ENCODE measurements around the gene DYNLT1. TPM values are rescaled to one million over a fixed set of nuclear protein-coding genes. Genes with fewer than 3 reads are reported as not detected.
"Not testable (repeated sequence)": the region's sequence is repeated elsewhere in the genome, so short reads cannot be mapped to it uniquely, and the experiment has no call there.

The DYNLT1 gene
- total RNA-seq, 1 donor from 2014 or later = 138 TPM

DNA sequence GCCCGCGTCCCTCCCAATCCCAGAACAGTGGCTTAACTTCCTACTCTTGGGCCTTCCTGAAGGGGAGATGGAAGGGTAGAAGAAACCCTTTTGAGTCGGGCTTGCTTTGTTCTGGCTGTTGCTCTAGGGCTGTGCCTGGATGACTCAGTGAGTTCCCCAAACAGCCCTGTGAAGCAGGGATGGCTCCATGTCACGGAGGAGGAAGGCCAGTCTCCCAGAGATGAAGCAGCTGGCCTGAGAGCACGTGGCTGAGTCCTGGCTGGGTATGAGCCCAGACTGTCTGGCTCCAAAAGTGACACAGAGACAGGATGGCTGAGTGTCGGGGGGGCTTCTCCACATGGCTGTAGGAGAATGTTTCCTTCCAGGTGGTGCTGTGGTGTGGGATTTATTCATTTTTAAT is 10.0 kb upstream of the DYNLT1 start:
- DNase-seq (ENCODE audit: extremely low spot score, unreplicated experiment) = peak; percentile 61
- no peaks in the 10 kb centered on the region for H3K27me3 Mint-ChIP-seq
- no peaks in the 10 kb centered on the region for H3K36me3 Mint-ChIP-seq
- H3K27ac Mint-ChIP-seq = no peak overlapping the region
- no peak overlapping the region for H3K4me3 Mint-ChIP-seq
- no peak for TF ChIP-seq CTCF (conservative IDR thresholded peaks at IDR 0.05)
- H3K9me3 Mint-ChIP-seq = no peaks in the 10 kb centered on the region
- peaks cover 14% of the 10 kb centered on the region for H3K4me1 Mint-ChIP-seq (ENCODE audit: unreplicated experiment)

DNA sequence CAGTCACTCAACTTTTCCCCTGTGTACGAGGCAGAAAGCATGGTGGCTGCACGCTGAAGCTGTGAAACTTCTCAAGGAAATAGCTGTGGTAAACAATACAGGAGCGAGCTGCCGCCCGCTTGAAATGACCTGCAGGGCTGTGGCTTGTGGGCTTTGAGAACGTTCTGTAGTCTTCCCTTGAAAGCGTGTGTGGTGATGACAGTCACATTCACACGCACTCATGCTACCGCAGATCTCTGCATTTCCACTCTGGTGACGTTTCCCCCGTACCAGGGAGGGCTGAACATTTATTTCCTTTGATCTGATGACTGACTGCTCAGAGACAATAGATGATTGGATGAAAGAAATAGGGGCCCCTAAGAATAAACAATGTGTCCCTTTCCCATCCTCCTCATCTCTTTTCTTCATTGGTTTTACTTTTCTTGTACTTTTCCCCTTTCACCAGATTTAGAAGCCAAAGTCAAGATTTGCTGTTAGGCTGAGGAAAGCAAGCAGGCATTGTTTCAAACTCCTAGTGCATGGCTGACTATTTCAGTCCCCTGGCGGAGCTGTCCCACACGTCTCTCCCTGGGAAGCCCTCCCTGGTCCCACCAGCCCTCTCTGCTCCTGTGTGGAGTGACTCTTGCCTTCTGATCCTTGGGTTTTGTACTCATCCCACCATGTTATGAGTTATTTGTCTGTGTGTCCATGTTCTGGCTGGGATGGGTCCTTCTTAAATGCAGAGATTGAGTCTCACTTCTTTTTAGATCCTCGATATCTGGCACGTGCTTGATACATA is 9.2 kb upstream of the DYNLT1 start:
- Mint-ChIP-seq H3K9me3 (no peaks in the 10 kb centered on the region), H3K4me1 (ENCODE audit: unreplicated experiment) (peaks cover 15% of the 10 kb centered on the region), H3K4me3 (no peak overlapping the region), H3K27me3 (no peaks in the 10 kb centered on the region), H3K27ac (no peak overlapping the region), H3K36me3 (no peaks in the 10 kb centered on the region)
- no peak for TF ChIP-seq CTCF (conservative IDR thresholded peaks at IDR 0.05)
- DNase-seq (ENCODE audit: extremely low spot score, unreplicated experiment) = peak; percentile 42

DNA sequence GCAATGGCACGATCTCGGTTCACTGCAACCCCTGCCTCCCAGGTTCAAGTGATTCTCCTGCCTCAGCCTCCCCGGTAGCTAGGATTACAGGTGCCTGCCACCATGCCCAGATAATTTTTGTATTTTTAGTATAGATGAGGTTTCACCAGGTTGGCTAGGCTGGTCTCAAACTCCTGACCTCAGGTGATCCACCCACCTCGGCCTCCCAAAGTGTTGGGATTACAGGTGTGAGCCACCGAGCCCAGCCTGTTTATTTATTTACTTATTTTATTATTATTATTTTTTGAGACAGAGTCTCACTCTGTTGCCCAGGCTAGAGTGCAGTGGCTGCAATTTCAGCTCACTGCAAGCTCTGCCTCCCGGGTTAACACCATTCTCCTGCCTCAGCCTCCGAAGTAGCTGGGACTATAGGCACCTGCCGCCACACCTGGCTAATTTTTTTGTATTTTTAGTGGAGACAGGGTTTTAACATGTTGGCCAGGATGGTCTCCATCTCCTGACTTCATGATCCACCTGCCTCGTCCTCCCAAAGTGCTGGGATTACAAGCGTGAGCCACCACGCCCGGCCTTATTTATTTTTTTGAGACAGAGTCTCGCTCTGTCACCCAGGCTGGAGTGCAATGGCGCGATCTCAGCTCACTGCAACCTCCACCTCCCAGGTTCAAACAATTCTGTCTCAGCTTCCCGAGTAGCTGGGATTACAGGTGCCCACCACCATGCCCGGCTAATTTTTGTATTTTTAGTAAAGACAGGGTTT is 7.6 kb upstream of the DYNLT1 start:
- H3K27me3 Mint-ChIP-seq, H3K36me3 Mint-ChIP-seq, H3K9me3 Mint-ChIP-seq, H3K4me3 Mint-ChIP-seq, H3K27ac Mint-ChIP-seq: not testable (repeated sequence)
- DNase-seq (ENCODE audit: extremely low spot score, unreplicated experiment) = peak; percentile 4
- H3K4me1 Mint-ChIP-seq (ENCODE audit: unreplicated experiment) = peaks cover 15% of the 10 kb centered on the region

DNA sequence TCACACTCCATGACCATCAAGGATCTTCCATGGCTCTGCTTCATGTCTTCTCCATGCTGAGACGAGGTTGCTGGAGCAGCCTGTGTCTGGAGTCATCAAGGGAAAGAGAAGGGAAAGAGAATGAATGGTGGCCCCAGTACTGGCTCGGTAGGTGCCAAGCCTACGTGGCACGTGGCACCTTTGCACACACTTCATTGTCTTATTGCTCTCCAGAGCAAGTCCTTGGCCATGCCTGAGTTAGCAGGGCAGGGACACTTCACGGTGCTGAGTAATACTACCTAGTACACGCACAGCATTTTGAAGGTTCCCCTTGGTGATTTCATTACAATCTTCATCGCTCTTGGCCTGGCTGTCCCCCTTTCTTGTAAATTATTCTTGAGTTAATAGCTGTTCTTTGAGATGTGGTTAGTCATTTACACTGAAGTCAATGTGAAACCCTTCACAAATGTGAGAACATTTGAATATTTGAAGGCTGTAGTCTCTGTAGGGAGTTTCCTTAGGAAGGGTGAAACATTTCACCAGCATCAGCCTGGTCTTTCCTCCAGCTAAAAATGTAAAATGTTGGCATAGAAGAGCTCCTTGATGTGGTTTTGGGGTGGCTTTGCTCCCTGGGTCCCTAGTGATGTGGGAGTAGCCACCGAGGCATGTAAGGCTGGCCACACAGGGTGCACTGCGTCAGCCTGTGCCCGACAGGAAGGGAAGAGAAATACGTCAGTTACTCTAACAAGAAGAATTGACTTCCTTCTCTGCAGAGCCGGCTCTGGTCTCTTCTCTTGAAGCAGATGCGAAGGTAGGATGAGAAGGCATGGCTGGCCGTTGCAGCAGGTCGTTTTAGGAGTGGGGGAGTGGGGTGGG is 5.0 kb upstream of the DYNLT1 start, which contains the start of gene SYTL3:
Gene SYTL3, plus strand, starts transcription at position 766 of the 855 bp plus-strand sequence. CDS start 13,215 bp downstream, outside the sequence.
- Mint-ChIP-seq H3K4me3 (no peak within 1 kb of the TSS), H3K27me3 (no peaks in the 10 kb centered on the region), H3K27ac (no peak within 1 kb of the TSS), H3K4me1 (ENCODE audit: unreplicated experiment) (peaks cover 25% of the 10 kb centered on the region), H3K36me3 (no peaks in the 10 kb centered on the region), H3K9me3 (no peaks in the 10 kb centered on the region)
- TF ChIP-seq CTCF (conservative IDR thresholded peaks at IDR 0.05) = no peak
- DNase-seq (ENCODE audit: extremely low spot score, unreplicated experiment) = peak; percentile 36

DNA sequence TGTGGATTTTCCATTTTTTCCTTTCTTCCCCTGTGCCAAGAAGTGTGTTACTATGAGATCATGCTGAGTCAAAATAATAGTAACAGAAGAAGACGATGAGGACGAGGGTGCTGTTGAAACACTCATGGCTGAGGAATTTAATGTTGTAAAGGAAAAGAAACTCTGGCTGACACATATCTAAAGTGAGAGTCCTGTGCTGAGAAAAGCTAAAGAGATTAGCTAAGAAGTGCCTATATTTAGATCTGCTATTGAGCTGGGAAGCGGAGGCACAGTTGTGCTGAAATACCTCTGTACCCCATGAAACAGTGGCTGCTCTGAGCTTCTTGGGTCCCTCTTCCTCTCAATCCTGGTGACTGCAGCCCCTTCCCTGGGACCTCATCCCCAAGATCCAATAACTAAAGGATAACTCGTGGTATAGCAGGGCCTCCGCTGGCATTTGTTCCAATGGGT is 4.2 kb upstream of the DYNLT1 start:
- no peaks in the 10 kb centered on the region for H3K9me3 Mint-ChIP-seq
- peaks cover 19% of the 10 kb centered on the region for H3K4me1 Mint-ChIP-seq (ENCODE audit: unreplicated experiment)
- TF ChIP-seq CTCF (conservative IDR thresholded peaks at IDR 0.05) = no peak
- no peak overlapping the region for H3K27ac Mint-ChIP-seq
- no peak overlapping the region for H3K4me3 Mint-ChIP-seq
- DNase-seq (ENCODE audit: extremely low spot score, unreplicated experiment) = peak; percentile 24
- H3K27me3 Mint-ChIP-seq = no peaks in the 10 kb centered on the region
- H3K36me3 Mint-ChIP-seq = no peaks in the 10 kb centered on the region

Measured in type B pancreatic cell (in vitro differentiated cells).